Hematopoietic multipotent progenitor cell treated with erythropoietin and hydrocortisone succinate and interleukin-3 and kit ligand, for 4 days (in vitro differentiated cells): Measurements from ENCODE around the gene TUBA4B.

Experiments used
- DNase-seq: peaks from one replicate; pipeline ENCODE4 v3.0.0-alpha.2; 2015

Gene TUBA4B

DNA sequence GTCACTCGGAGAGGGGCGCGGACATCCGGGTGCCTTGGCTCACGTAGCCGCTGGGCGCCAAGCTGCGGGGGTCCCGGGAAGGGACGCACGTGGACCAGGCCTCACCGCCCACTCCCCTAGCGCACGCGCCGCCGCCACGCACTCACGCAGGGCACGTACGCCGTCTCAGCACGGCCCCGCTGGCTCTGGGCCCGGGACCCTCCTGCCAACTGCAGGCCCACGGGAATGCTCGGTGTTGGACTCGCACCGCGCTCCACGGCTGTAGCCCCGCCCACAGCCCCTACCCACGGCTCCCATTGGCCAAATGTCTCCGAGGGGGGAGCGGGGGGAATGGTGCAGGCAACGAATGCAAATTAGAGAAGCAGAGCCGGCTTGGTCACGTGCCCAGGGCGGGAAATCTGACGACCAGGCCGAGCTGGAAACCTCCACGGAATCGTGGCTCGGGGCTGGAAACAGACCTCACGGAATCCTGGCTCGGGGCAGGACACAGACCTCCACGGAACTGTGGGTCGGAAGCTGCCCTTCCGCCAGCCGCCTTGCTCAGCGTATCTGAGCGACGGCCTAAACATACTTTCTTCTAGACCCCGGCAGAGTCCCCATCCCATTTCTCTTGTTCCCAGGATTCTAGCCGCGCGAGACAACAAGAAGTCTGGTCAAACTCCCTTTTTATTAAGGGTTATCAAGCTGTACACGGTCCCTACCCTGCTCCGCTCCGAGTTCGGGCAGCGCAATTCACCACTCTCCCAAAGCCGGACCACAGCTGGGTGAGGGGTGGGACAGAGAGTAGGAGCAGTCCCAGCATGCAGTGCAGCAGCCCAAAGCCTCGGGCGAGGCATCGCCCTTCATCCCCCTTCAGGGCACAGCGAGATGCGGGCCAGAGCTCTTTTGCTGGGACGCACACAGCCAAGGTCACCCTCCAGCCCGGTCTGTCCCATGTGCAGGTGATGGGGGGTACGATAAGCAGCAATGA lies 34.0 kb upstream of the TUBA4B start, which contains the start of gene ABCB6:
Gene ABCB6 (minus strand): TSS at position 227 of the 970 bp plus-strand sequence. CDS start 285 bp downstream, outside the sequence.
- DNase-seq: peak; percentile 98

DNA sequence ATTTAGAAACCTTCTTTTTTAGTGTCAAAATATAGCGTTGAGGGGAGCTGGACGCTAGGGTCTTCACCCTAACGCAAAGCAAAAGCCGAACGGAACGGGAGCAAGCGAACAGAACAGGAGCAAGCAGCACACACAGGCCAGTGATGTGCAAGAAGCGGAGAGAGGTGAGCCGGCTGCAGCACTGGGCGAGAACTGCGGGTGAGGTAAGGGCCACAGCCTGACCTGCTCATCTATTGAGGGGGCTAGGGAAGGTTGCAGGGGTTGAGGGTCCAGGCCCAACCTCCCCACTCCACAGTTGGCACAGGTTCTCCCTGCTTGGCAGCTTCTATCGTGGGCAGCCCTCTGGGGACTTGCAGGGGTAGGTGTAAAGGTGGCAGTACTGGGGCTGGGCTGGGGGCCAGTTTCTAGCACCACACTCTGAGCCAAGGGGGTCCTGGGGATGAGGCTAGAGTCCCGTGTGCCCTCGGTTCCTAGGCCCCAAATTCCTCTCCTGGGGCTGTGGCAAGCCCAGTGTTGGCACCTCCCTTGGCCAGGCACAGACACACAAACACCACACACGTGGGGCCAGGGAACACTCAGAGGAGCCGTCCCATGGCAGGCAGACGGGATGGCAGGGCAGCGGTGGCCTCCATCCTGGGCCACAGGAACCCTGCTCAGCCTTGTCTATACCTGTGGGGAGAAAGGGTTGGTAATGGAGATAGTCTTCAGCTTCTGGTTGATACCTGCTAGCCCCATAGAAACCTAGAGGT lies 33.1 kb upstream of the TUBA4B start:
- no peak for DNase-seq

DNA sequence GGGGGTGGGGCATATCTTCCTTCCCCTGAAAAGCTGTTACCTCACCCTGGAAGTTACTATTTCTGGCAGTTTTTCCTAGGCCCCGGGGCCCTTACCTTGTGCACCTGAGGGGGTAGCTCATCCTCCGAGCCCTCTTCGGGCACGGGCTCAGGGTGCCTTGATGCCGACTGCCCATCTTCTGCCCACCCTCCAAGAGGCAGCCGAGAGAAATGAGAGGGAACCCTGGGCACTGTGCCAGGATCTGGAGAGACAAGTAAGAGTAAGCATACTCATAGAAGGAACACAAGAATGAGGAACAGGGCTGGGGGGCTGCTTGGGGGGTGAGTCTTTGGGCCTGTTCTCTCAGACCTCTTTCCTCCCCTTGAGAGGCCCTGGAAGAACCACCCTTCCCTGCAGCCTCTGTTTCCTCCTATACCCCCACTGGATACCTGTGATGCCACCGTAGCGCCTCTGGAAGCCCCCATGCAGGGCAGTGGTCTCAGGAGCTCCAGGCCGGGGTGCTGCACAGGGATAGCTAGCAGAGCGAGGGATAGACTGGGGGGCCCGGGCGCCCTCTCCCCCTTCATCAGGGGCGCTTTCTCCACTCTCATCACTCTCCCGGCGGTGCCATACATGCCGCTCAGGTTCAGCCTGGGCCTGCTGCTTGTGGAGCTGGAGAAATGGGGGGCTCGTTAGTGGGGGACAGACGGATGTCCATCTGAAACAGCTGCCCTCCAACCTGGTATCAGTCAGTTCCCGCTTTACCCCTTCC lies 32.2 kb upstream of the TUBA4B start:
- no peak for DNase-seq

DNA sequence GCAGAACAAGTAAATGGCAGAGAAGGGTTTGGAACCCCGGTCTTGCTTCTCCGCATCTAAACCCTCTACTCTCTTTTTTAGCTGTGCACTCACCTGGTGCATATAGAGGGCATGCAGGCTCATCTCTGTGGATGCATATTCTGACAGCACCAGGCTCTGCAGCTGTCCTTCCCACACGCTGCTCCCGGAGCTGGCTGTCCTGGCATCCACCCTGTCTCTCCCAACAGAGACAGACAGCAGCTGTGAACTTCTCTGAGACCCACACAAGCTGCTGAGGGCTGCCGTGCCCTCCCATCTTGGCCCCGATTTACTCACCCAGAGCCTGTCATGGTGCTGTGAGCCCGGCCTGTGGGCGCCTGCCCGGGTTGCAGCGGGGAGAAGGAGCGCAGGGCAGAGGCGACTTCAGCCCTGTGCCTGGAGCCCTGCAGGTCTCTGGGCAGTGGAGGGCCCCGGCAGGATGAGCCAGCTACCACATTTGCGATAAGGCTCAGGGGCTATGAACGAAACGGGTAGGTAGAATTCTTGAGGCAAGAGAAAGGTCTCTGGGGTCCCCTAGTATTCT lies 31.0 kb upstream of the TUBA4B start:
- DNase-seq: no peak

DNA sequence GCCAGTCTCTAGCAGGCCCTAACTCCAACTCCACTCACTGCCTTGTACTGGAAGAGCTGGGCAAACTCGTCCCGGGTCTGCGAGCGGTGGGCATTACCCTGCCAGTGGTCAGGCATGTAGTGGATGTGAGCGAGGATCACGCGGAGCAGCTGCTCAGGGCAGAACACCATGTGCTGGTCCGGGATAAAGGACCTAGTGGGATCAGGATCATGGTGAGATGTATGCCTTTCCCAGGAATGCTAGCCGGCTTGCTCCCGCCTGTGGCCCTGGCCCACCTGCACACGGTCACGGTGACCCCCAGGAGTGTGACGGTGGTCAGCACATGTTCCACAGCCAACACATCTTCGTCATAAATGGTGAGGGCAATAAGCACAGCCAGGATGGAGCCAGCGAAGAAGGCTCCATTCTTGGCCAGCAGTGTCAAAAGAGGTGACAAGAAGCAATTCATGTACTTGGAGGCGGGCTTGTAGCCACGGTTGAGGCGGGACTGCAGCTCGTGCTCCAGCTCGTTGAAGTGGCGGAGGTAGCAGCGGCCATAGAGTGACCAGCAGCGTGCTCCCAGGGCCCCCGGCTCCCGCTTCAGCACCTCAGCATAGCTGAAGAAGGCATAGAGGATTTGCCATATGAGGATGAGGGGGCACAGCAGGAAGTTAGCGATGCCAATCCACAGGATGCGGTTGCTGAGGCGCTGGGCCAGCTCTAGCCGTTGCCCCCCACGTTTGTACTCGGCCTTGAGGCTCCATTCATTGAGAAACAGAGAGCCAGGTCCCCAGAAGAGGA lies 29.0 kb upstream of the TUBA4B start:
- no peak for DNase-seq

DNA sequence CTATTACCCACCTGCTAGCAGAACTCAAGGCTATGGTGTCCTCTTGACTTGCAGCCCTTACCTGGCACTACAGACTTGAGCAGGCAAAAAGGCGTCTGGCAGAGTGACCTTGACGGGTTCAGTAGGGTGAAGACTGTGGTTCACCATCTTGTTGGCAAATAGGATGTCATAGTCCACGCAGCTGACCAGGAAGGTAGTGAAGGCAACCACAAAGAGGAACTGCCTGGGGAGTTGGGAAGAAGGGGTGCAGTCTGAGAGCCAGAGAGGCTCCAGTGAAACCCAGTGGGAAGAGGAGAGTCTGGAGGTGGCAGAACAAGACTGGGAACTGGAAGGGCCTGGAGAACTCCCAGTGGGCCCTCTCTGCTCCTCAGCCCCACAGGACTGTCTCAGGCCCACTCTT lies 27.7 kb upstream of the TUBA4B start:
- DNase-seq: peak; percentile 65

DNA sequence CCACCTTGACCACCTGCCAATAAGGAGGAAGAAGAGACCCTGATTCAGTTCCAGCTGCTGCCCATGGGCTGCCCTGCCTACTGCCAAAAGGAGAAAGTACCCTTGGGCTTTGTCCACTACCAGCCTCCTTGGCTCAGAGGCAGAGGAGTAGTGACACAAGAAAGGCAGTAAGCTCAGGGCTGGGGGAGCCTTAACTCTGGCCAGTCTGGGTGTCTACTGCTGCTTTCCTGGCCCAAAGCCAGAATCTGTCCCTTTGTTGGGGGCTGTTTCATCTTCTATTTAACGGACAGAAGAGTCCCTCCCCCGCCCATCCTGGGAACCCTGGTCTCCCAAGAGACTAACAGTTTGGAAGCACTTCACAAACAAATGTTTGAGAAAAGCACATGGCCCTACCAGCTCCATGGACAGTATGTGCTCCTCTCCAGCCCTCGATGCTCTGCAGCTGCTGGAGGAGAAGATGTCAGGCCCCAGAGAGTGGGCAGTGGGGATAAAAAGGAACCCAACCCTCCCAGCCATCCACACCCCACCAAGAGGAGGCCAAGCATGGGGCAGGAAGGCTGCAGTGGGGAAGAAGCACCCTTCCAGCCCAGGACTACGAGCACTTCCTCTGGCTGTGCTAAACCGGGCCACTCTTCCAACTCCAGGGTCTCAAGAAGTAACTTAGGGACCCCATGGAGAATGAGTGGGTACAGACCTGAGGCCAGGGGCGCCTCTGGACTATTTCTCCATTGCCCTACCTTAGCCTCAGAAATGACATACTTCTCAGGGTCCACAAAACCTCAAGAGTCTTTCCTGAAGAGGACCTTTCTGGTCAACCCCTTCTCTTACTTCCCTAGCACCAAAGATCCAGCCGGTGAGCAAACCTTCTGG lies 24.8 kb upstream of the TUBA4B start:
- DNase-seq: no peak

DNA sequence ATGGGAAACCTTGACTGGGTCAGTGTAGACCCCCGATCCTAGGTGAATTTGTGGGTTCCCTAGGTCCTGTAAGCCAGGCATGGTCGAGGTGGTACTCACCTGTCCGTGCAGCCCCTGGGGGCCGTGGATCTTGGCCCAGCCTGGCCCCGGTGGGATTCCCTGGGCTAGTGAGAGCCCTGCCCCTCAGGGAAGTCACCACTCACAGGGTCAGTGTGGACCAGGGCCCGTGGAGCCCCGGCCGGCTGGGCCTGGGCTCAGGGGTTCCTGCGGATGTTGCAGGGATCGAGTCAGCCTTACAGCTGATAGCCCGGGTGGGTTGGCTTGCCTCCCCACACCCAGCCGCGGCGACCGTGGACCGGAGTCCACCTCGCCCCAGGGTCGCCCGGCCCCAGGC lies 24.1 kb upstream of the TUBA4B start:
- no peak for DNase-seq

DNA sequence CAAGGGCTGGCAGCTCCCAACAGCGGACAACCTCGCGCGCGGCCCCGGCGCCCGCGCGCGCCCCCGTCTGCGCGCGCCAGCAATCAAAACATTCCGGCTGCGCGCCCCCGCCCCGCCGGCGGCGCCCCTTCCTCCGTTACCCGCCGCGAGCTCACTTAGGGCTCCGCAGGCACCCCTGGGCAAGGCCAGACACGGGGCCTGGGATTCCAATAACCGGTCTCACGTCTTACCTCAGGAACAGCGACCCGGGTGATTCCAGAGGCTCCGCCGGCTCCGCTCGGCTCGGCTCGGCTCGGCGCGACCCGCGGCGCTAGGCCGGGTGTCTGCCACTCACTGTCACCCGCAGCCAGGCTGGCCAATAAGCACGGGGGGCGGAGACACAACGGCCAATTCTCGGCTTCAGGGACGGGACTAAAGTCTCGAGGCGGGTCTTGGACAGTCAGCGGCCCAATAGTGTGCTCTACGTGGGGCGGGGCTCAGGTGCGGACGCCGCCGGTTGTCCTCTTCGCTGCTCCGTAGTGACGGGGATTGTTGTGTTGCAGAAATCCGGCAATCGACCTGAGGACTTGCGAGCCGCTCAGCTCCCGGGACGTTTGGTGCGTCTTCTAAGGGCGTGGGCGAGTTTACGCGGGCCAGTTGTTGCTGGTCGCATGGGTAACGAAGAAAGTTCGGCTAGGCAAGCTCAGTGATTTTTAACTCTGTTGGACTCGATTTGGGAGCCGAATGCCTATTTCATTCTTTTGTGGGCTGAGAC lies 23.6 kb upstream of the TUBA4B start, which contains the start of the genes ANKZF1 and ATG9A:
Gene ANKZF1 (plus strand): TSS at position 502 of the 754 bp plus-strand sequence. CDS start 452 bp downstream, outside the sequence.
Gene ATG9A (minus strand): TSS at position 332 of the 754 bp plus-strand sequence. CDS start 1,612 bp downstream, outside the sequence.
- peak; percentile 100 for DNase-seq

DNA sequence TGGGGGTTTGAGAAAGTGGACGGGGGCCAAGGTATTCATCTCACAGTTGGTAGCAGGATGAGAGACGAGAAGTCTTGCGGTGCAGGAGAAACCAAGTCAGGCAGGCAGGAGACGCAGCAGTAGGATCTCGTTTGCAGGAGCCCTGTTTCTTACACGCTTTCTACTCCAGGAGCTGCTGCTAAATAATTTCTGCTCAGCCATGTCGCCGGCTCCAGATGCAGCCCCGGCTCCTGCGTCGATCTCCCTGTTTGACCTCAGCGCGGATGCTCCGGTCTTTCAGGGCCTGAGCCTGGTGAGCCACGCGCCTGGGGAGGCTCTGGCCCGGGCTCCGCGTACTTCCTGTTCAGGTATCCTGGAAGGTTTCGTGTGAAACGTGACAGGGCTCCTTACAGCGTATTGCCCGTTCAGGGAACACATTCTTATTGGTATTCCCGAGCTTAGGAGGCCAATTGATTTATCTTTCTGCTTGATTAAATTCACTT lies 22.9 kb upstream of the TUBA4B start:
- DNase-seq: peak; percentile 68

DNA sequence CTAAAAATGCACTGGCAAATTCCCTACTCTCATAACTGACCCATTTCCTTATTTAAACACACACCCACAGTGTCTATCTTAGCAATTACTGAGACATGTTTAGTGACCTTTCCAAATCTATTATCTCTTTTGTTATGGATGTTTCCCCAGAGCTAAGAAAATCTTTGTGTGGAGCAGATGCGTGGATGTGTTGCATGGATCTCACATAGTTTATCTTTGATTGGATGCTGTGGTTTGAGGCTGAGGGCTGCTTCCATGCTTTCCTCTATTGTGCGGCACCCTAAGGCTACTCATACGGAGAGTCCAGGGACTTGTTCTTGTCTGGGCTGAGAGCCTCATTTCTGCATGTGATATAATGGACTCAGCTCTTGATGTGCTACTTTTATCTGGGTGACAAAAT lies 18.7 kb upstream of the TUBA4B start:
- no peak for DNase-seq

DNA sequence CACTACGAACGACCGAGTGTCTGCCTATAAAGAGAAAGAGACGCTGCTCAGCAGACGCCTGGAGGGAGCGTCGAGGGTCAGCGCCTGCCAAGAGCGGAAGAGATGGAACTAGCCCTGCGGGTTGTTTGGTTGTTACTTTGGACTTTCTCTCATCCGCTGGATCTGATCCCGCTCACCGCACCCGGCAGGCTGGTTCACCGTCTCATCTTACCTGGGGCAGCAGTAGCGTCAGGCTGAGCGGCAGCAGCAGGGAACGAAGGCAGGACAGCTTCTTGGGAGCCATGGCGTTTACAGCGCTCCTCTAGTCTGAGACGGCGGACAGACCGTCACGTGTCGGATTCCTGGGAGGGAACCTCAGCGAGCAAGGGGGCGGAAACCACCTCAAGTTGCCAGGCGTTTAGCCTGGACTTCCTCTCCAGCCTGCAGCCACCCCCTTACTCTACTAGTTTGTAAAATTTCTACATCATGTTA lies 9.7 kb upstream of the TUBA4B start:
- DNase-seq: peak; percentile 63

DNA sequence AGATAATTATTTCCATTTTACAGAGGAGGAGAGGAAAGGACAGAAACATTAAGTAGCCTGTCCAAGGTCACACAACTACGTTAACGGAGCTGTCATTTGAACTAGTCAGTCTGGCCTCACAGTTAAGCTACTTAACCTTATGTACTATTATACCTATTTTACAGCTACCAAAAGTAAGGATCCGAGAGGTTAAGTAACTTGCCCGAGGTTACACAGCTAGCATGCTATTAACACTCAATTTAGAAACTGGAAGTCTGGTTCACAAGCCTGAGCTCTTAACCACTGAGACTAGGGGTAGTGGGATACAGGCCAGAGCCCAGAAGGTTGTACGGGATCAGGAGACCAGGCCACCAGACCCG lies 8.3 kb upstream of the TUBA4B start:
- DNase-seq: no peak

DNA sequence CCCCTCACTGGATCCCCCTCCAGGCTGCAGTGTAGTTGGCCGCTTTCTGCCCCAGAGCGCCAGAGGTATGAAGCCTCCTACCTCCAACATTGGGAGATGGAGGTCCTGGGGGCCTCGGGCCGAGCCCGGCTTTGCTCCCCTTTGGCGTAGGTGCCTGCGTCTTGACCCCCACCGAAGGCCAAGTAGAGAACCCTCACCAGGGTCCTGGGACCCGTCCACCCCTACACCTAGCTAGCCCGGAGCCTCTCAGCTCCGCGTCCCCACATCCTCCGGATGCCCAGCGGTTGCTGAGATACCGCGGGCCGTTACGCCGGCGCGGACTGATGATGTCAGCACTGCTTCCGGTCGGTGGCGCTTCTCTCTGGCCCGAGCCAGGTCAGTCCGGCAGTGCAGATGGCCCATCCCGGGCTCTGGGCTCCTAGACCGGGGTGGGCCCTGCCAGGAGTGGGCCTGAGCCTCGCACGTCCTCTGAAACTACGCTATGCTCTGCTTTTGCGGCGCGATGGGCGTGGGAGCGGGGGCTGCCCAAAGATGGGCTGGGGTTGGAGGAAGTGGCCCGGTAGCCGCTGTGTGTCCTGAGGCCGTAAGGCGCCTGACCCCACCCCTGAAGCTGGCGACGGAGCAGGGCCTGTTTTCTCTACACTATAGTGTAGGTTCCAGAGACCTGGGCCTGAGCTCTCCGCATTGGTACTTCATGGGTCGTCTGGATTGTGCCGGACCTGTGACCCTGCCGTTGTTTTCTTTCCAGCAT lies 7.7 kb upstream of the TUBA4B start, which contains the start of the genes GLB1L and STK16:
Gene GLB1L (minus strand): TSS at position 297 of the 751 bp plus-strand sequence. CDS start 1,871 bp downstream, outside the sequence.
Gene STK16 (plus strand): TSS at position 332 of the 751 bp plus-strand sequence. CDS start 521 bp downstream, outside the sequence.
- DNase-seq: peak; percentile 95

DNA sequence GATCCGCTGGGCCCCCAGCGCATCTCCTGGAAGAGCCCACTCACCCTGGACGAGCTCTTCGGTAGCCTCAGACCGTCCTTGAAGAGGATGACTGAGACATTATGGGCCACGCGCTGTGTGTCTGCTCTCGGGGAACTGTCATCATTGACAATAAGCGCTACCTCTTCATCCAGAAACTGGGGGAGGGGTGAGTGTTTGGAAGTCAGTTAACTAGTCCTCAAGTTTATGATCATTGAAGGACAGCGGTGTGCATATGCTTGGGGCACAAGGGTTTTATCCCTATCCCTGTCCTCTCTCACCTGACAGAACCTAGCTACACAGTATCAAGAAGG lies 7.2 kb upstream of the TUBA4B start:
- DNase-seq: no peak

DNA sequence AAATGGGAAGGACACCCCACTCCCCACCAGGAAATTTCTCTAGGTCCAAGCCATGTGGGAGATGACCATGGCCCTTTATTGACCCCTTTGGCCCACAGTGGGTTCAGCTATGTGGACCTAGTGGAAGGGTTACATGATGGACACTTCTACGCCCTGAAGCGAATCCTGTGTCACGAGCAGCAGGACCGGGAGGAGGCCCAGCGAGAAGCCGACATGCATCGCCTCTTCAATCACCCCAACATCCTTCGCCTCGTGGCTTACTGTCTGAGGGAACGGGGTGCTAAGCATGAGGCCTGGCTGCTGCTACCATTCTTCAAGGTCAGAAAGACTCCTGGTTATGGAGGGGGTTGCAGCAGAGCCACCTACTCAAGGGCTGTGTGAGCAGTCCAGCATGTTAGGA lies 6.5 kb upstream of the TUBA4B start:
- DNase-seq: no peak

DNA sequence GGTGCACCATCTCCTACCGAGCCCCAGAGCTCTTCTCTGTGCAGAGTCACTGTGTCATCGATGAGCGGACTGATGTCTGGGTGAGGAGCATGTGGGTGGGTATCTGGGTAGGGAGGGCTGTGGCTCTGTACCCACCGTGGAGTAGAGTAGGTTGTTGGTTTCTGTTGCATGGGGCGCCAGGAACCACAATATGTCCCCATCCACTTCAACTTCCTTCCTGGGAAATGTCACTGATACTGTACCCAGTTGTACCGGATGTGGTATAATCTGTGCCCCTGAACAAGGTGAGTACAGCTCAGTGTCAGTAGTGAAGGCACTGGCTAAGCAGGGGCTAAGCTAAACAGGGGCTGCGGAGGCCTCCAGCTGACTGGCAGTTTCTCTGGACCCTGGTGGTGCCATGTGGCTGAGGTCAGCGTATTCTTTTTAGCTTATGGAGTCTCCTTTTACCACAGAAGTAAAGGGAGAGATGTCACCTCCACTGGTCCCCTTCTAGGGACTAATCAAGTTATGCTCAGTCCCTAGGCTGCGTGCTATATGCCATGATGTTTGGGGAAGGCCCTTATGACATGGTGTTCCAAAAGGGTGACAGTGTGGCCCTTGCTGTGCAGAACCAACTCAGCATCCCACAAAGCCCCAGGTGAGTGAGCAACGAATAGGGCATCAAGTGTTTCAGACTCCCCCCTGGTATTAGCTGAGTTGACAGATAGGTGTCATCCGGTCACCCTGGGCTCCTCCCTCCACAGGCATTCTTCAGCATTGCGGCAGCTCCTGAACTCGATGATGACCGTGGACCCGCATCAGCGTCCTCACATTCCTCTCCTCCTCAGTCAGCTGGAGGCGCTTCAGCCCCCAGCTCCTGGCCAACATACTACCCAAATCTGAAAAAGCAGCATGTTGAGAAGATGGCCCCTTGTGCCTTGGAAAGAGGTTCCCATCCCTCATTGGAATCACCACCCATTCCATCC lies 5.1 kb upstream of the TUBA4B start:
- DNase-seq: peak; percentile 79

DNA sequence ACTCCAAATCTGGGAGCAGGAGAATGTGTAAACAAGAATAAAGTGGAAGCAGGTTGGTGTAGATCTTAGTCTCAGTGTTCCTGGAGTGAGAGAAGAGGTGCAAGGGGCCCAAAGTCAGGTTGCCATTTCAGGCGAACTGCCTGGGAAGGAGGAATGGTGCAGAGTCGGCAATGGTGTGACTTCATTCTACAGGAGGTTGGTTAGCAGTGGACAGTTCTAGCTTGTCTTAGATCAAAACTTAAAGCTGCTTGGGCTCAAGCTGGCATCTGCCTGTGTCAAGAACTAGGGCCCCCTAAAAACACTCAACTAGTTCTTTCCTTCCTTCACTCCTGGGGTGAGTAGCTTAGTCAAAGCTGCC lies 4.2 kb upstream of the TUBA4B start:
- DNase-seq: no peak
